ENCODE results near the gene TSLP.

- TF ChIP-seq CTCF (IDR thresholded peaks at IDR 0.05; ENCODE audit: extremely low read depth in 1 of 2, insufficient read depth in 1 of 2, low read depth in 1 of 2, low read length in 2 of 2) = no peak
- TF ChIP-seq POLR2A (IDR thresholded peaks at IDR 0.05; ENCODE audit: low read depth, low read length) = no peak
- no peak for TF ChIP-seq FOS (IDR thresholded peaks at IDR 0.05; ENCODE audit: borderline replicate concordance, insufficient read depth, low read length)
- TF ChIP-seq POLR2AphosphoS5 (IDR thresholded peaks at IDR 0.05; ENCODE audit: insufficient read depth, low read depth, low read length) = no peak
- TF ChIP-seq EZH2 (IDR thresholded peaks at IDR 0.05; ENCODE audit: borderline replicate concordance, low read depth, low read length, severe bottlenecking) = no peak
Measured at GRCh38 chr5:111061618-111062017, 9.9 kb upstream of the TSLP start.
